Thyroid gland (tissue), 4 donors: ENCODE results near the gene NLGN1.

Experiments
- CTCF ChIP-seq, 6 experiments: fragments of 200-600 bp in 3 of 6; fragments of 450-650 bp in 3 of 6; sonication (generic) in 3 of 6; IDR thresholded peaks; one replicate each; pipeline ENCODE4 v1.5.1; 2016 to 2019; ENCODE audit warnings: antibody characterized with exemption in 6 of 6, mild to moderate bottlenecking in 2 of 6, inconsistent platforms in 1 of 6, moderate library complexity in 1 of 6
- POLR2A ChIP-seq, 2 donors: fragments of 450-650 bp; IDR thresholded peaks; one replicate each; pipeline ENCODE4 v1.6.1; 2017; ENCODE audit warnings: antibody characterized with exemption in 2 of 2, mild to moderate bottlenecking in 2 of 2, moderate library complexity in 1 of 2

- no peak for TF ChIP-seq CTCF (IDR thresholded peaks at IDR 0.05)
- TF ChIP-seq POLR2A (IDR thresholded peaks at IDR 0.05) = no peak
Measured at GRCh38 chr3:174276826-174277225, 879.3 kb downstream of the NLGN1 start.
